Fibroblast of lung (primary cell): ENCODE measurements around the gene ZDHHC9.
"Not testable (repeated sequence)": the region's sequence is repeated elsewhere in the genome, so short reads cannot be mapped to it uniquely, and the experiment has no call there.

Experiments used
- CTCF ChIP-seq, 2 donors: IDR thresholded peaks in 1 of 2; conservative IDR thresholded peaks in 1 of 2; 1 replicate in 1 of 2; 2 replicates in 1 of 2; pipeline ENCODE4 v1.5.1; 2011 to 2012; ENCODE audit warnings: low read length in 2 of 2, control low read depth in 1 of 2, inconsistent platforms in 1 of 2, low read depth in 1 of 2, mild to moderate bottlenecking in 1 of 2
- EZH2 ChIP-seq: IDR thresholded peaks from 2 replicates; pipeline ENCODE4 v1.5.1; 2012; ENCODE audit warnings: low read length, control low read depth, mild to moderate bottlenecking; ENCODE audit errors: missing control alignments

- not testable (repeated sequence) for TF ChIP-seq CTCF (conservative IDR thresholded peaks at IDR 0.05 in 1 of 2, IDR thresholded peaks at IDR 0.05 in 1 of 2; ENCODE audit: low read depth in 1 of 2, low read length in 2 of 2); EZH2
These were observed 22.6 kb upstream of the ZDHHC9 start for GRCh38 chrX:129866321-129866720.
